ENCODE data around the gene C3.

GRCh38 chr19:6725513-6726231 is 5.2 kb upstream of the C3 start:
- TF ChIP-seq POLR2AphosphoS5 (IDR thresholded peaks at IDR 0.05) (no peak), CTCF (IDR thresholded peaks at IDR 0.05) (no peak)

Measured in upper lobe of left lung (tissue), 4 donors.